ENCODE measurements around the gene PNRC2. TPM values are rescaled to one million over a fixed set of nuclear protein-coding genes. Genes with fewer than 3 reads are reported as not detected.

PNRC2 gene
- total and polyA plus RNA-seq, 2 of the 13 experiments (the other 11 are each of a cell fraction or from before 2014, with no cell fraction given): 74.9 to 97.5 TPM

- TF ChIP-seq ZNF800 (CRISPR knock-in tag; IDR thresholded peaks at IDR 0.05) (no peak), ZBTB20 (CRISPR knock-in tag; IDR thresholded peaks at IDR 0.05; ENCODE audit: borderline replicate concordance, low read depth) (no peak), UBTF (CRISPR knock-in tag; IDR thresholded peaks at IDR 0.05) (peak; percentile 43; the same call in 1 of the 2 replicates), ETV5 (CRISPR knock-in tag; IDR thresholded peaks at IDR 0.05; ENCODE audit: borderline replicate concordance) (peak; percentile 56; the same call in 1 of the 2 replicates), TARDBP (CRISPR knock-in tag; IDR thresholded peaks at IDR 0.05) (peak; percentile 24; the same call in 1 of the 2 replicates), ZNF484 (CRISPR knock-in tag; IDR thresholded peaks at IDR 0.05; ENCODE audit: borderline replicate concordance, low read depth) (no peak), ZNF562 (CRISPR knock-in tag; IDR thresholded peaks at IDR 0.05; ENCODE audit: borderline replicate concordance) (no peak), ZNF317 (CRISPR knock-in tag; IDR thresholded peaks at IDR 0.05) (no peak), NR2F1 (CRISPR knock-in tag; IDR thresholded peaks at IDR 0.05) (no peak), HDAC2 (CRISPR knock-in tag; IDR thresholded peaks at IDR 0.05) (peak; percentile 77), ZNF646 (CRISPR knock-in tag; IDR thresholded peaks at IDR 0.05) (peak; percentile 35; the same call in 1 of the 2 replicates), ZNF607 (CRISPR knock-in tag; IDR thresholded peaks at IDR 0.05; ENCODE audit: borderline replicate concordance) (no peak), ZXDC (CRISPR knock-in tag; IDR thresholded peaks at IDR 0.05) (no peak), ZNF430 (CRISPR knock-in tag; IDR thresholded peaks at IDR 0.05) (no peak), REXO4 (CRISPR knock-in tag; IDR thresholded peaks at IDR 0.05; ENCODE audit: borderline replicate concordance) (no peak)
Measured at GRCh38 chr1:24003331-24003972, 43.8 kb downstream of the PNRC2 start (continued).
